SW480 (cell line): ENCODE results near the gene NDUFB5.
"Not testable (repeated sequence)": the region's sequence is repeated elsewhere in the genome, so short reads cannot be mapped to it uniquely, and the experiment has no call there.

Source experiments
- DNase-seq: peaks from one replicate; pipeline ENCODE4 v3.0.0-alpha.2; 2016; ENCODE audit warnings: low spot score

The NDUFB5 gene

GRCh38 chr3:179630753-179631451 lies 26.3 kb downstream of the NDUFB5 start:
- no peak for DNase-seq

DNA sequence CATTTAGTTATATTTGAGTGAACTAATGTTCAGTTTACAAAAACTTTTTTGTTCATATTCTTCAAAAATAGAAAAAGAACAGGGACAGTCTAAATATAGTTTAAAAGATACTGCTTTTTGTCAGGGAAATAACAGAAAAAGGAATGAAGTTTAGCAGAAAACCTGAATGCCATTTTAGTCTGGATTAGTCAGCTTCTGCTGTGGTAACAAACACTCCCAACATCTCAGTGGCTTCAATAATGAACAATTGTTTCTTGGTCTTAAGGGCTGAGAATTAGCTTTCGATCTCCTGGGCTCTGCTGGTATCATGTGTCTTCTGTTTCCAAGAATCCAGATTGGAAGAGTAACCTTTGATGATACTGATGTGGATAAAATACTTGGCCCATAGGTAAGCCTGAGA lies 35.9 kb downstream of the NDUFB5 start:
- DNase-seq = no peak

- no peak for DNase-seq
Observed at GRCh38 chr3:179642871-179643270, 38.3 kb downstream of the NDUFB5 start.

DNA sequence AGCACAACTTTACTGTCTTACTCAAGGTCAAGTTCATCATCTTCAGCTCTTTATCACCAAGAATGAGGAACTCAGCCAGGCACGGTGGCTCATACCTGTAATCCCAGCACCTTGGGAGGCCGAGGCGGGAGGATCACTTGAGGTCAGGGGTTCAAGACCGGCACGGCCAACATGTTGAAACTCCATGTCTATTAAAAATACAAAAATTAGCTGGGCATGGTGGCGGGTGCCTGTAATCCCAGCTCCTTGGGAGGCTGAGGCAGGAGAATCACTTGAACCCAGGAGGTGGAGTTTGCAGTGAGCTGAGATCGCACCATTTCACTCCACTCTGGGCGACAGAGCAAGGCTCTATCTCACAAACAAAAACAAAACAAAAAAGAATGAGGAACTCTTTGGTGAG lies 39.2 kb downstream of the NDUFB5 start:
- DNase-seq = not testable (repeated sequence)

DNA sequence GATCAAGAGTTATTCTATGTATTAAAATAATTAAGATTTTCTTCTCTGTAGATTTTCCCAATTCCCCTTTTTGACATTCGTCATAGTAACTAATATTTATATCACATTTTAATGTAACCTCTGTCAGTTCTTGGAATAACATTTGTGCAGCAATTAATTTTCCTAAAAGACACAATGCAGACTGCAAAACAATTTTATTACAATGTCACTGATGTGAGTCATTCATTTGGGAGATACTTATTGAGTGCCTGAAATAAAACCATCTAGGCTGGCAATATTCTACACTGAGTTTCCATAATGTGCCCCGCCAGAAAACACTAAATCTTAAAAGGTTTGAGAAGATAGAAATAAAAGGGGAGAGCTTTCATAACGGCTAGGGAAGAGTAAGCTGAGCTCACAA lies 41.6 kb downstream of the NDUFB5 start:
- no peak for DNase-seq

DNA sequence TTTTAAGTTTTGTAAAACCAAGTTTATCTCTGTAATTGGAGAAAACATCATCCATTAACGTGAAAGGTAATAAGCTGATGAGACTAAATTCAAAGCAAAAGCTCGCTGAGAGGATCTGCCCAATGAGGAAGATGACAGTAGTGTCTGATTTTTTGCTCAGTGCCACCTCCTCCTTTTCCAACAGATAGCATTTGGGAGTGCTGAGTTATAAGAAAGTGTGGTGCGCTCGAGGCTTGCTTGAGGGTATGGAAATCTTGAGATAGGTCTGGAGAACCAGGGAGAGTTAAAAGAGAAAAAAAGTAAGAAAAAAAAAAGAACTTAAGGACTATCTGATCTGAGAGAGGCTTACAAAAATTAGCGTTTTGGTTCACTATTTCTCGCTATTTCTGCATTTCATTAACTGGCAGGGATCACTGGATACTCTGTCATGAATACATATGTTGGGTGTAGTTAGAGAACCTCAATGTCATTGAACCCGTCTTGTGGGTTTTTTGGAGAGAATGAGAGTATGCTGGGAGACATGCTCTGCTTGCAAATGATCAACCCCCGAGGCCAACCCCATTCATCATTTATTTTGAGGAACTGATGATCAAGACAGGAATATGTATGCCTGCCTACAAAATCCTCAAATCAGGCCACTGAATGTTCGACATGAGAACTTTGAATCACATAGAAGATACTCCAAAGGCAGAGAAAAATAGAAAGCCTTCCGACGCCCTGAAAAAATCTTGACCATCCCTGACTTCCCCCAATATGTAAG lies 47.3 kb downstream of the NDUFB5 start:
- DNase-seq = no peak

DNA sequence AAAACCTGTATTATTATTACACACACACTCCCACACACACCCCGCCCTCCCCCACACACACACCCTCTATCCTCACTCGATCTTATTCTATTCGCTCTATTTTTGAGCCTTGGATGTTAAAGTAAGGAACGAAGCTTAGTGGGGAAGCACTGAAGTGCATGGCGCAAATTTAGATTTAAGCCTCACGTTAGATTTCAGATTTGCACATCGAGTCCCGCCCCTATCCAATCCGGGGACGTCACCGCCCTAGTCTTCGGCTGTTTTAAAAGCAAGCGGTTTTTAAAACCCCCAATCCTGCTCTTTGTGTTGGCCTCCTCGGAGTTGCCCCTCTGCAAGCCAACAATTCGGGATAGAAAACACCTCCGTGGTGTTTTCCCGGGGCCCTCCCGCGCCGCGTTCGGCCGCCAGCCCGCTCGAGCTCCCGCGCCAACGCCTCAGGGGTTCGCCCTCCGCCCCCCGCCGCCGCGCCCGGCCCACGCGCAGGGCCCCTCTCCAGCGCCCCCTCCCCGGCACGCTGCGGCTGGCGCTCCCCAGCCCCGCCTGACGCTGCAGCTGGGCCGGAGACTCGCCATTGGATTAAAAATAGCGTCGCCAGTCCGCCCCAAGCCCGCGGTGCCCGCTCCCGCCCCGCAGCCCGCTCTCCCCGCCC lies 48.0 kb downstream of the NDUFB5 start, which contains the start of gene USP13:
Gene USP13 (plus strand): TSS at position 594 of the 649 bp plus-strand sequence. CDS start 186 bp downstream, outside the sequence.
- DNase-seq = peak; percentile 80

GRCh38 chr3:179653096-179653797 lies 48.7 kb downstream of the NDUFB5 start:
- DNase-seq = peak; percentile 82

DNA sequence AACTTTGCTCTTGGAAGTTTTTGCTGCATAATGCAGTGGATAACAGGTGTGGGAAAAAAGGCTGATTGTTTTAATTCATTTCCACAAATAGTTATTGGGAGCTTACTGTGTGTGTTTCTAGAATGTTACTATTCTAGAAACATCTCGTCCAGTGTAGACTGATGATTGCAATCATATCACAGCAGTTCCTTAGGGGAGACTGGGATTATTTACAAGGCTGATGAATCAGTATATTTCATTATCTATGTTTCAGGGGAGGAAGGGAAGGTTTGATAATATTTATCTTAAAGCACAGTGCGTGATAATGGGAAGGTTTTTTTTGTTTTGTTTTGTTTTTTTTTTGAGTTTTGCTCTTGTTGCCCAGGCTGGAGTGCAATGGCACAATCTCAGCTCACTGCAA lies 50.6 kb downstream of the NDUFB5 start:
- DNase-seq = no peak

DNA sequence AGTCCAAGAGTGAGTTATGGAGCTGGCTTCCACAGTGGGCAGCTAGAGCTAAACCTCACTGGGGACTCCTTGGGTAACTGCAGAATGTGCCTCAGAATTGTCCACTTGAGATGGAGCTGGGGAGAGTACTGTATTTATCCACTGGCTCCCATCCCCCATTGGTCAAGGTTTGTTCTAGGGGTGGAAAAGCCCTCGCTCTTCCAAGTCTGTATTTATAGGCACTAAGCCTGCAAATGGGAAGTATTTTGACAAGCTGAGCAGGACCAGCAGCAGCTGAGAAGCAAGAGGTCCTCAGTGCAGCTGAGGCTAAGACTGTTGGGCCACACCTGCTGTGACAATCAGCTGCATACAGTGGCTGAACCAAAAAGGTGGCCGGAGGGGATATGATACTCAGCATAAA lies 54.0 kb downstream of the NDUFB5 start:
- DNase-seq = no peak

- no peak for DNase-seq
Observed at GRCh38 chr3:179660872-179661271, 56.3 kb downstream of the NDUFB5 start.

DNA sequence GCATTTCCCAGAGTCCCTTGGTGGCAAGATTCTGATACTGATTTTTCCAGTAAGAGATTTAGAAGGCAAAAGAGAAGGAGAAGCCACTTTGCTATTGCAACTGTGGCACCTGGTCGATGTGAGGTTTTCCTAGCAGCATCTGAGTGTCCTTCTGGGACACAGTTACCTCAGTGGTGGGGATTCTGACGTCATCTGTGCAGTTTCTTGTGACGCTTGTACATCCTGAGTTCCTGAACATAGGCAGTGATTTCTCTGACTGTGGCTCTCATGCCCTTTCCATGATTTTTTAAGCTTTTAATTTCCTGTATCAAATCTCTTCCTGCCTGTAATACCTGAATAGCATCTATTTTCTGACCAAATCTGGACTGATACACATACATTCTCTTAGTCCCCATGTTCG lies 57.2 kb downstream of the NDUFB5 start:
- DNase-seq = no peak

GRCh38 chr3:179663093-179663492 lies 58.5 kb downstream of the NDUFB5 start:
- DNase-seq = no peak

GRCh38 chr3:179666030-179666429 lies 61.4 kb downstream of the NDUFB5 start:
- no peak for DNase-seq

DNA sequence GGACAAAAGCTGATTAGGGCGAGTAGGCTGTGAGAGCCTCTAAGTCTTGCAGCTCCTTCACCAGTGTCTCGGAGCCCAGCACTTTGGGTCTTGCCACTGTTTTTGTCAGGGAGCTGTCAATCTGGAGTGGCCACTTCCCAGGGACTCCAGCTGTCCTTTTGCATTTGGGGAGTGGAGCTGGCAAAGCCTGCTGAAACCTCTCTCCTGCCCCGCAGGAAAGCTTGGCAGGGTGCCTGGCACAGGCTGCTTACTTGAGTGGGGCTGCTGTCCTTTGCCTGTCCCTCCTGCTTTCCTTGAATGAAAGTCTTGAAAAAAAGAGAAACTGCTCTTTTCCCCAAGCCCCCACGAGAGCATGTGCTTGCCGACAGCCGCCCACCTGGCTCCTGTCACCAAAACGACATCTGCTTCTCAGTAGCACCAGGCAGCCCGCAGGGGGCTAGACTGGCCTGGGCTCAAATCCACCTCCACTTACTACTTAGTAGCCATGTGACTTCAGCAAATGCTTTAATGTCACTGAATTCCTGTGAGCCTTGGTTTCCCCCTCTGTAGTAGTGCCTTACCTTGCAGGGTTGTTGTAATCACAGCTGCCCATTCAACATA lies 61.9 kb downstream of the NDUFB5 start:
- DNase-seq = no peak

DNA sequence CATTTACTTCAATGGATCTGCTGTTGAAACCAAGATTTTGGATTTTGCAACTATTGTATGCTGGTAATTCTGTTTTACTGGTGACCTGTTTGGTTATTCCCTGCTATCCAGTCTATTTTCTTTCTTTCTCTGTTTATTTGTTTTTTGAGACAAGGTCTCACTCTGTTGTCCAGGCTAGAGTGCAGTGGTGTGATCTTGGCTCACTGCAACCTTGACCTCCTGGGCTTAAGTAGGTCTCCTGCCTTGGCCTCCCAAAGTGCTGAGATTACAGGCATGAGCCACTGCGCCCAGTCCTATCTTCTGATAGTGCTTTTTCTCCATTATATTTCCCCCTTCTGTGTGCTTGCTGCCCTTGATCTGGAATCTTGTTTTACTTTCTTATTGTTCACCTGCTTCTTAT lies 63.8 kb downstream of the NDUFB5 start:
- DNase-seq = no peak

- DNase-seq = no peak
Observed at GRCh38 chr3:179670311-179670710, 65.7 kb downstream of the NDUFB5 start.

DNA sequence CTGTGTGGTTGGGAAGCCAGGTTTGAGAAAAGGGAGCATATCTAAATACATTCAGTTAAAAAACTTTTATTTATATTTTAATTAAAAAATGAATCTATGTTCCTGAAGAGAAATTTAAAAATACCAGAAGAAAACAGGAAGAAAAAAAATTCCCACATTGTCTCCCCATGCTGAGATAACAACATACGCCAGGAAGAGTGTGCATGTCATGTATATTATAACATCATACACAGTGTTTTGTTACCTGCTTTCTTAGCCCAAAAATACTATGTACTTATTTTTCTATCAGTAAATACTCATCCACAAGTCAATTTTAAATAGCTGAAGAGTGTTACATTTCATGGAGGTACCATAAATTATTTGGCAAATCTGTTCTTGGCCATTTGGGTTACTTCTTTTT lies 66.7 kb downstream of the NDUFB5 start:
- no peak for DNase-seq

DNA sequence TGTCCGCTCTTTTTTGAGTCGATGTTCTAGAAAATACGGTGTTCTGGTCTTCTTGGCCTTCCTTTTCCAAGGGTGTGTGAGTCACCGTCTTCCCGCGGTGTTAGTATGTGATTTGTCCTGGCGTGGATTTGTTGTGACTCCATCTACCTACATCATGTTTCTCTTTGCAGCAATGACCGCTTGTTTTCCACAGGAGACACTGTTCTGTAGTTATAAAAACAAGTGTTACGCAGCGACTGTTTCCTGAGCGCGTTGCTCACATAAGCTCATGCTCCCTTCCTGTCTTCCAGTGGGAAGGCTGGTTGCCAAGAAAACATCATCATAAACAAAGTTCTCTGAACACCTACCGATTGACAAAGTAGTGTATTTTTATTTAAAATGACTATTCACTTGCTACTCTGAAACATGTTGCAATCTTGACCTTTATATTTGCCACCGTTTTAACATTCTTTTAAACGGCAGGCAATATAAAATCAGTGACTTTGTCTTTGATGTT lies 67.2 kb downstream of the NDUFB5 start:
- DNase-seq = no peak

DNA sequence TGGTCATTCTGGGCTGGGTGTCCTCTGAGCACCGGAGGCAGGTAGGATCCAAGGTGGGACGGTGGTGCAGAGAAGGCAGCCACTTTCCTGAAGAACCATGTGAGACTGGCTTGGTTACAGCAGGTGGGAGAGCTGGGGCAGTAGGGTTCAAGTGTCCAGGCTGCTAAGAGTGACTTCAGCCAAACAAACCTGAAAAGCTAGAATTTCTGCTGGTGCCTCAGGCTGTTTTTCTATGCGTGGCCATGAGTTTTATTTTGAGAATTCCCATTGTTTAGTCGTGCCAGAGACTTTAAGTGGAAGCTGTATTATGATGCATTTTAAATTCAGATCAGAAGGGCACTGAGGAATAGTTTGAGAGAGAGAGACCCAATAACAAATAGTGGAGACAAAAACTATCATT lies 68.3 kb downstream of the NDUFB5 start:
- DNase-seq = no peak

GRCh38 chr3:179673523-179673922 lies 68.9 kb downstream of the NDUFB5 start:
- DNase-seq = no peak

GRCh38 chr3:179676081-179676480 lies 71.5 kb downstream of the NDUFB5 start:
- no peak for DNase-seq
